ENCODE data around the gene HBM.
"Not testable (repeated sequence)": the region's sequence is repeated elsewhere in the genome, so short reads cannot be mapped to it uniquely, and the experiment has no call there.

Gene HBM

GRCh38 chr16:170088-170507, 4.3 kb downstream of the HBM start:
- not testable (repeated sequence) for DNase-seq

GRCh38 chr16:170788-171187, 5.0 kb downstream of the HBM start:
- no peak for DNase-seq

- DNase-seq = not testable (repeated sequence)
Observed at GRCh38 chr16:172374-172941, 6.7 kb downstream of the HBM start, which contains the start of gene HBA2. Gene HBA2, plus strand, starts transcription at chr16:172876. Its CDS starts 37 bp downstream, at chr16:172913.

- not testable (repeated sequence) for DNase-seq
Observed at GRCh38 chr16:173211-173854, 7.6 kb downstream of the HBM start.

GRCh38 chr16:173928-174769, 8.4 kb downstream of the HBM start:
- not testable (repeated sequence) for DNase-seq

GRCh38 chr16:175011-175949, 9.5 kb downstream of the HBM start:
- DNase-seq = no peak

GRCh38 chr16:176006-176405, 10.2 kb downstream of the HBM start:
- not testable (repeated sequence) for DNase-seq

GRCh38 chr16:176477-177382, 11.0 kb downstream of the HBM start, which contains the start of gene HBA1:
Gene HBA1, plus strand, starts transcription at chr16:176680. Its CDS starts 37 bp downstream, at chr16:176717.
- not testable (repeated sequence) for DNase-seq

- no peak for DNase-seq
Observed at GRCh38 chr16:177394-177822, 11.6 kb downstream of the HBM start.

GRCh38 chr16:177981-178667, 12.3 kb downstream of the HBM start:
- no peak for DNase-seq

GRCh38 chr16:178668-179015, 12.9 kb downstream of the HBM start:
- DNase-seq = no peak

- DNase-seq = no peak
Observed at GRCh38 chr16:179211-180092, 13.7 kb downstream of the HBM start.

GRCh38 chr16:180101-180675, 14.4 kb downstream of the HBM start, which contains the start of gene HBQ1:
Gene HBQ1, plus strand, starts transcription at chr16:180459. Its CDS starts 28 bp downstream, at chr16:180487.
- no peak for DNase-seq

GRCh38 chr16:180681-181564, 15.1 kb downstream of the HBM start:
- peak; percentile 61 to 82 (median 74) for DNase-seq

- DNase-seq = no peak
Observed at GRCh38 chr16:181565-182021, 15.8 kb downstream of the HBM start.

- DNase-seq = no peak
Observed at GRCh38 chr16:183005-183404, 17.2 kb downstream of the HBM start.

GRCh38 chr16:185213-185612, 19.4 kb downstream of the HBM start:
- no peak for DNase-seq

- no peak for DNase-seq
Observed at GRCh38 chr16:185691-186090, 19.9 kb downstream of the HBM start.
